Activated naive CD8-positive, alpha-beta T cell treated with anti-CD3 and anti-CD28 coated beads, Interleukin-2, amount 50 U/mL, for 16 hours (primary cell): Measurements from ENCODE around the gene PTCD1.

ENCODE experiments used
- DNase-seq: peaks from one replicate; pipeline ENCODE4 v3.0.0-alpha.2; 2020; ENCODE audit warnings: low read depth, low spot score

PTCD1 gene, protein sequence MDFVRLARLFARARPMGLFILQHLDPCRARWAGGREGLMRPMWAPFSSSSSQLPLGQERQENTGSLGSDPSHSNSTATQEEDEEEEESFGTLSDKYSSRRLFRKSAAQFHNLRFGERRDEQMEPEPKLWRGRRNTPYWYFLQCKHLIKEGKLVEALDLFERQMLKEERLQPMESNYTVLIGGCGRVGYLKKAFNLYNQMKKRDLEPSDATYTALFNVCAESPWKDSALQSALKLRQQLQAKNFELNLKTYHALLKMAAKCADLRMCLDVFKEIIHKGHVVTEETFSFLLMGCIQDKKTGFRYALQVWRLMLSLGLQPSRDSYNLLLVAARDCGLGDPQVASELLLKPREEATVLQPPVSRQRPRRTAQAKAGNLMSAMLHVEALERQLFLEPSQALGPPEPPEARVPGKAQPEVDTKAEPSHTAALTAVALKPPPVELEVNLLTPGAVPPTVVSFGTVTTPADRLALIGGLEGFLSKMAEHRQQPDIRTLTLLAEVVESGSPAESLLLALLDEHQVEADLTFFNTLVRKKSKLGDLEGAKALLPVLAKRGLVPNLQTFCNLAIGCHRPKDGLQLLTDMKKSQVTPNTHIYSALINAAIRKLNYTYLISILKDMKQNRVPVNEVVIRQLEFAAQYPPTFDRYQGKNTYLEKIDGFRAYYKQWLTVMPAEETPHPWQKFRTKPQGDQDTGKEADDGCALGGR

DNA sequence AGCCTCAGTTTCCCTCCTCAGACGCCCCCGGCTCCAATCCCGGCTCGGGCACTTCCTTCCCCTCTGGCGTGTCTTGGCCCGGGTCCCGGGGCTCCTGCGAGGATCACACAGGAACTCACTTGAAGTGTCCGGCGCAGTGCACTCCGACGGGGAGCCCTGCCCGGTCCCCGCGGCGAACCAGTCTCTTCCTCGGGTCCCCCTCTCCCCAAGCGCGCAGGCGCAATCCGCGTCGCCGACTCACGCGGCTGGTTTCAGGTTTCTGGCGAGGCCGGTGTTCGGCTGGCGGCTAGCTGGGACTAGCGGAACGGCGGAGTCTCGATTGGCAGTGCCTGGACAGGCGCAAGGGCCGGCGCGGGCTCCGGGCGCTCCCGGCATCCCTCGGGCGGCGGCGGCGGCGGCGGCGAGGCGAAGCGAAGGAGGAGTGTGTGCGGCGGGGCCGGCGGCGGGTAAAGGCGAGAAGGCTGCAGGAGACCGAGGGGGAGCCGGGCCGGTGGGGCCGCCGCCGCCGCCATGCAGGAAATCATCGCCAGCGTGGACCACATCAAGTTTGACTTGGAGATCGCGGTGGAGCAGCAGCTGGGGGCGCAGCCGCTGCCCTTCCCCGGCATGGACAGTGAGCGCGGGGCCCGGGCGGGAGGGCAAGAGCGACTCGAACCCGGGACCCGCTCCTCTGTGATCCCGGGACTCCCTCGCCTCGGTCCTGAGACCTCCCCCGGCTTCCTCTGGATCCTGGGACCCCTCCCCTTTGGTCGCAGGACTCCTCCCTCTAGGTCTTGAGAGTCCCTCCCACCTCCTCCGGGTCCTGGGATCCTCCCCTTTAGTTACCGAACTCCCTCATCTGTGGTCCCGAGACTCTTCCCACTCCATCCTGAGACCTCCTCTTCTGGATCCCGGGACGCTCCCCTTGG is at the start of gene PTCD1, which contains the start of gene CPSF4:
TSS of gene PTCD1 (minus strand) at position 226 of the 908 bp plus-strand sequence. CDS start 3,556 bp downstream, outside the sequence.
TSS of gene CPSF4 (plus strand) at position 371 of the 908 bp plus-strand sequence. CDS start at position 511, 140 bp downstream.
- peak; percentile 82 for DNase-seq

DNA sequence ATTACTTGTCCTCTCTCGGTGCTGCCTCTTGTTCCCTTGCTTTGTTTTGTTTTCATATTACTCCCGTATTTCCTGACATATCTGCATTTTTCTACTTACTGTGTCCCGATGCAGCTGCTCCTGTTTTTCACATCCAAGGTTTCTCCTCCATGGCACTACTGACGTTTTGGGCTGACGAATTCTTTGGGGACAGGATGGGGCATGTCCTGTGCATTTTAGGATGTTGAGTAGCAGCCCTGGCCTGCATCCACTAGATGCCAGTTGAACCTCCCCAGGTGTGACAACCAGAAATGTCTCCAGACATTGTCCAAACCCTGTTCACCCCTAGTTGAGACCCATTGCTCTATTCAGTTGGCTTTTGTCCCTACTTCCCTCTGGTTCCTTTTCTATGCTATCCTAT is 46.5 kb upstream of the PTCD1 start:
- no peak for DNase-seq

GRCh38 chr7:99478464-99479440 is 40.2 kb upstream of the PTCD1 start:
- no peak for DNase-seq

- no peak for DNase-seq
These were observed 37.5 kb upstream of the PTCD1 start for GRCh38 chr7:99476107-99476506.

- no peak for DNase-seq
These were observed 34.7 kb upstream of the PTCD1 start for GRCh38 chr7:99473315-99473596.

GRCh38 chr7:99472561-99473314 is 34.1 kb upstream of the PTCD1 start, which contains the start of gene ZNF789:
TSS of gene ZNF789 (plus strand) at chr7:99472890. CDS start at chr7:99476457, 3,567 bp downstream.
- peak; percentile 97 for DNase-seq

- no peak for DNase-seq
These were observed 30.9 kb upstream of the PTCD1 start for GRCh38 chr7:99469381-99470065.

- DNase-seq: no peak
These were observed 29.8 kb upstream of the PTCD1 start for GRCh38 chr7:99468336-99468918.

DNA sequence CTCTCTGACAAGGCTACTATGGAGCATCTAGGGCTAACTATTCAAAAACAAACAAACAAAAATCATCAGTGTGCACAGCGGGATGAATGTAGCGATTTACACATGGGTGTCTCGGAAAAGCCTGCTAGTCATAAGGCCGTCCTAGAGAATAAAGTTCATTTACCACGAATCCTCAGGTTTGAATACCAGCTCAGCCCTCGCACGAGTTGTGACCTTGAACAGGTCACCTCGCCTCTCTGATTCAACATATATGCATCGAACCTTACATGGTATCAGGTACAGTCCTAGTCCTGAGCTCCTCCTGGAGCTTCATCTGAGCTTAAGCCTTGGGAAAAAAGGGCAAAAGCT is 26.8 kb upstream of the PTCD1 start:
- no peak for DNase-seq

- DNase-seq: no peak
These were observed 22.6 kb upstream of the PTCD1 start for GRCh38 chr7:99461221-99461620.

DNA sequence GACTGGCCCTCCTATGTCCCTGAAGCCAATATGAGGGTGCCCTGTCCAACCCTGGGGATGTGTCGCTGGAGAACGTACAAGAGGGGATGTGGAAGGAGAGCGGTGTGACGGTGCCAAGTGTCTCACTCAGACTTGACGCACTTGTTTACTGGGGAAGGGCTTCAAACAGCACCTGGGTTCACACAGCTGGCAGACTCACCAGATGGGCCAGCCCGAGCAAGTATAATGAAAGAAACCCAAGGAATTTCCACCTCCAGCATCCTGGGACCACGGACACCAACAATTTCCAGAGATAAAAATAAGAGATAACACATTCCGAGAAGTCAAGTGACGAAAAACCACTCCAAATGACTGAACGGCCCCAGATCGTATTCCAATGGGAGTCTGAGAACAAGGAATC is 22.1 kb upstream of the PTCD1 start:
- DNase-seq: no peak

DNA sequence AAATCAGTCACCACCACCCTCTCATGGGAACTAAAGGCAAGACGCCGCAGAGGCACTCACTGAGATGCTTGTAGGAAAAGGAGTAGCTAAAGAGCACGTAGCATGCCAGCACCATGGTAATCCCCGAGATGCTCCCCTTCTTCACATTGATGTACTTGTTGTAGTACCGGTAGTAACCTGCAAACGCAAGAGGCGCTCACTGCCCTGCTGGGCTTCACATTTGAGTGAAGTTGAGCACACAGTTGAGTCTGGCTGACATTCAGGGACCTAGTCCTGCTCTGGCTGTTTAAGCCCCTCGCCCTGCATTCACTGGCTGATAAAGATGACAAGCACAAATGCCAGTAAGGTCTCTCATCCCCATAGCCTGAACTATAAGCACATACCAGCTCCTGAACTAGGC is 20.5 kb upstream of the PTCD1 start:
- DNase-seq: no peak

- DNase-seq: no peak
These were observed 19.3 kb upstream of the PTCD1 start for GRCh38 chr7:99457650-99458493.

- DNase-seq: no peak
These were observed 18.6 kb upstream of the PTCD1 start for GRCh38 chr7:99457050-99457649.

GRCh38 chr7:99456288-99456687 is 17.7 kb upstream of the PTCD1 start:
- DNase-seq: no peak

DNA sequence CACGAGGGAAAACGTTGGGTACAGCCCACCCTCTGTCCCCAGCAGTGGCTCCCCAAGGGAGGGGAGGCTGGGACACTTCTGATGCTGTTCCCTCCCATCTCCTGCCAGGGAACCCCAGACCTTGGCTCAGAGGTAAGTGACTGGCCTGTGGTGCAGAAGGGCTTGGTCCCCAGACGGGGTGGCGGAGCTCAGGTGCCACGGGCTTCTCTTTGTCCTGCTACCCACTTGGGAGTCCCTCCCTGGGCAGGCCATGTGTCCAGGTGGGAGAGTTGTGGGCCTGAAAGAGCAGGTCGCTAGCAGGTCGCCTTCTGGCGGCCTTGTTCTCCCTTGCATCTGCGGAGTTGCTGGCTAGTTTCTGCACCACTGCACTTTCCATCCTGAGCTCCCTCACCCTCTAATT is 17.3 kb upstream of the PTCD1 start:
- no peak for DNase-seq

GRCh38 chr7:99453105-99453504 is 14.5 kb upstream of the PTCD1 start:
- DNase-seq: no peak

- DNase-seq: no peak
These were observed 13.9 kb upstream of the PTCD1 start for GRCh38 chr7:99452541-99452940.
